K562 (cell line): ENCODE results near the gene SCPEP1. TPM values are rescaled to one million over a fixed set of nuclear protein-coding genes. Genes with fewer than 3 reads are reported as not detected.

Source experiments
- CLOCK ChIP-seq: fragments of 250-450 bp; sonication (Bioruptor Pico); IDR thresholded peaks from 2 replicates; pipeline ENCODE4 v1.4.0; 2020; ENCODE audit warnings: mild to moderate bottlenecking, moderate library complexity, borderline replicate concordance
- CREB1 ChIP-seq, 2 experiments: sonication (generic) in 1 of 2; formaldehyde crosslinking in 1 of 2; IDR thresholded peaks; 2 replicates each; pipeline versions ENCODE4 v1.6.1 to v1.8.0; 2012 to 2022; ENCODE audit warnings: inconsistent platforms in 1 of 2, mild to moderate bottlenecking in 1 of 2, missing genetic modification reagents in 1 of 2, moderate library complexity in 1 of 2
- KHSRP ChIP-seq: fragments of 450-650 bp; IDR thresholded peaks from 2 replicates; pipeline ENCODE4 v1.6.1; 2017
- RBM34 ChIP-seq: fragments of 200-400 bp; formaldehyde crosslinking; IDR thresholded peaks from 2 replicates; pipeline ENCODE4 v1.6.1; 2018; ENCODE audit warnings: low read length, borderline replicate concordance; ENCODE audit not compliant: insufficient read depth
- RCOR1 ChIP-seq, 2 experiments: IDR thresholded peaks; 2 replicates each; pipeline ENCODE4 v1.6.1; 2012; ENCODE audit warnings: low read depth in 2 of 2, low read length in 2 of 2, borderline replicate concordance in 1 of 2, improper control_type of control experiment in 1 of 2
- SMARCB1 ChIP-seq: IDR thresholded peaks from 2 replicates; pipeline ENCODE4 v1.6.1; 2011; ENCODE audit warnings: improper control_type of control experiment, low read depth; ENCODE audit not compliant: insufficient read length
- TBP ChIP-seq: optimal IDR thresholded peaks from 2 replicates; pipeline ENCODE3; 2011; ENCODE audit warnings: low read depth, low read length, improper control_type of control experiment
- ZBTB5 ChIP-seq: fragments of 450-650 bp; IDR thresholded peaks from 2 replicates; pipeline ENCODE4 v1.6.1; 2017; ENCODE audit warnings: antibody characterized with exemption
- ZNF280A ChIP-seq: fragments of 450-650 bp; IDR thresholded peaks from 2 replicates; pipeline ENCODE4 v1.6.1; 2018; ENCODE audit warnings: mild to moderate bottlenecking, low read depth; ENCODE audit not compliant: partially characterized antibody
- ZNF311 ChIP-seq: fragments of 250-450 bp; sonication (Bioruptor Pico); IDR thresholded peaks from 2 replicates; pipeline ENCODE4 v1.4.0; 2020; ENCODE audit warnings: mild to moderate bottlenecking, moderate library complexity
- ZNF347 ChIP-seq: fragments of 450-650 bp; formaldehyde crosslinking; IDR thresholded peaks from 2 replicates; pipeline ENCODE4 v1.4.0; 2020; ENCODE audit warnings: low read depth, mild to moderate bottlenecking, moderate library complexity
- ZNF384 ChIP-seq: IDR thresholded peaks from 2 replicates; pipeline ENCODE4 v1.6.1; 2012; ENCODE audit warnings: low read depth, low read length, improper control_type of control experiment
- ZNF511 ChIP-seq: sonication (generic); formaldehyde crosslinking; IDR thresholded peaks from 2 replicates; pipeline ENCODE4 v1.8.0; 2022; ENCODE audit warnings: mild to moderate bottlenecking, missing genetic modification reagents
- ZNF717 ChIP-seq: fragments of 250-450 bp; sonication (Bioruptor Pico); IDR thresholded peaks from 2 replicates; pipeline ENCODE4 v1.5.0; 2021
- polyA plus RNA-seq, 8 experiments: library from polyadenylated mRNA; depleted of rRNA in 4 of 8; stranded (reverse) in 5 of 8; unstranded in 3 of 8; fragments of >200 nt; fragmentation: Nextera tagmentation in 2 of 8; fragmentation: Illumina TruSeq in 1 of 8; extraction: Ambion mirVana in 2 of 8; extraction: Trizol in 1 of 8; gene quantifications; 2 replicates each; pipeline versions ENCODE4 v1.2.1 to v1.2.3, GENCODE V29; 2011 to 2014; ENCODE audit warnings: inconsistent platforms in 1 of 8, missing spikeins in 1 of 8
- total RNA-seq, 7 experiments: library from RNA; depleted of rRNA in 6 of 7; stranded (reverse); fragments of >200 nt in 6 of 7; fragmentation: Illumina TruSeq in 2 of 7; extraction: Trizol in 2 of 7; gene quantifications; 2 replicates each; pipeline versions ENCODE4 v1.2.1 to v1.2.3, GENCODE V29; 2011 to 2021; ENCODE audit warnings: low replicate concordance in 1 of 7
- TF ChIP-seq, protein P1 (sequence below): sonication (generic); formaldehyde crosslinking; IDR thresholded peaks from 2 replicates; pipeline ENCODE4 v1.8.1; 2023; ENCODE audit warnings: mild to moderate bottlenecking, missing genetic modification reagents
- TF ChIP-seq, protein P2 (sequence below): fragments of 450-650 bp; IDR thresholded peaks from one replicate; pipeline ENCODE4 v1.6.1; 2018; ENCODE audit warnings: mild to moderate bottlenecking, moderate library complexity; ENCODE audit not compliant: partially characterized antibody

The SCPEP1 gene
- total and polyA plus RNA-seq, 9 of the 15 experiments (the other 6 are each of a cell fraction or from before 2014, with no cell fraction given) = 5.1 to 14.8 (median 7.2) TPM

- TF ChIP-seq, protein P1, sequence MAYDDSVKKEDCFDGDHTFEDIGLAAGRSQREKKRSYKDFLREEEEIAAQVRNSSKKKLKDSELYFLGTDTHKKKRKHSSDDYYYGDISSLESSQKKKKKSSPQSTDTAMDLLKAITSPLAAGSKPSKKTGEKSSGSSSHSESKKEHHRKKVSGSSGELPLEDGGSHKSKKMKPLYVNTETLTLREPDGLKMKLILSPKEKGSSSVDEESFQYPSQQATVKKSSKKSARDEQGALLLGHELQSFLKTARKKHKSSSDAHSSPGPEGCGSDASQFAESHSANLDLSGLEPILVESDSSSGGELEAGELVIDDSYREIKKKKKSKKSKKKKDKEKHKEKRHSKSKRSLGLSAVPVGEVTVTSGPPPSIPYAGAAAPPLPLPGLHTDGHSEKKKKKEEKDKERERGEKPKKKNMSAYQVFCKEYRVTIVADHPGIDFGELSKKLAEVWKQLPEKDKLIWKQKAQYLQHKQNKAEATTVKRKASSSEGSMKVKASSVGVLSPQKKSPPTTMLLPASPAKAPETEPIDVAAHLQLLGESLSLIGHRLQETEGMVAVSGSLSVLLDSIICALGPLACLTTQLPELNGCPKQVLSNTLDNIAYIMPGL (CRISPR knock-in tag) = no peak
- TF ChIP-seq ZBTB5 (no peak), ZNF511 (no peak), ZNF280A (no peak), TBP (no peak), ZNF717 (CRISPR knock-in tag) (no peak), RCOR1 (IDR thresholded peaks at IDR 0.05; ENCODE audit: borderline replicate concordance in 1 of 2, low read depth in 2 of 2, low read length in 2 of 2) (peak; percentile 64 to 87), ZNF347 (no peak), CLOCK (CRISPR knock-in tag) (no peak), RBM34 (no peak), SMARCB1 (no peak), ZNF384 (no peak), CREB1 (IDR thresholded peaks at IDR 0.05) (no peak), CREB1 (CRISPR knock-in tag; IDR thresholded peaks at IDR 0.05) (no peak), ZNF311 (CRISPR knock-in tag) (no peak), KHSRP (no peak)
- TF ChIP-seq, protein P2, sequence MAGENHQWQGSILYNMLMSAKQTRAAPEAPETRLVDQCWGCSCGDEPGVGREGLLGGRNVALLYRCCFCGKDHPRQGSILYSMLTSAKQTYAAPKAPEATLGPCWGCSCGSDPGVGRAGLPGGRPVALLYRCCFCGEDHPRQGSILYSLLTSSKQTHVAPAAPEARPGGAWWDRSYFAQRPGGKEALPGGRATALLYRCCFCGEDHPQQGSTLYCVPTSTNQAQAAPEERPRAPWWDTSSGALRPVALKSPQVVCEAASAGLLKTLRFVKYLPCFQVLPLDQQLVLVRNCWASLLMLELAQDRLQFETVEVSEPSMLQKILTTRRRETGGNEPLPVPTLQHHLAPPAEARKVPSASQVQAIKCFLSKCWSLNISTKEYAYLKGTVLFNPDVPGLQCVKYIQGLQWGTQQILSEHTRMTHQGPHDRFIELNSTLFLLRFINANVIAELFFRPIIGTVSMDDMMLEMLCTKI = no peak
Measured at GRCh38 chr17:56985371-56986162, 7.6 kb downstream of the SCPEP1 start (continued).
